ENCODE data around the gene MMEL1. TPM values are rescaled to one million over a fixed set of nuclear protein-coding genes. Genes with fewer than 3 reads are reported as not detected.
"Not testable (repeated sequence)": the region's sequence is repeated elsewhere in the genome, so short reads cannot be mapped to it uniquely, and the experiment has no call there.

MMEL1 gene
- total RNA-seq, 2 donors from 2014 or later: not detected

DNA sequence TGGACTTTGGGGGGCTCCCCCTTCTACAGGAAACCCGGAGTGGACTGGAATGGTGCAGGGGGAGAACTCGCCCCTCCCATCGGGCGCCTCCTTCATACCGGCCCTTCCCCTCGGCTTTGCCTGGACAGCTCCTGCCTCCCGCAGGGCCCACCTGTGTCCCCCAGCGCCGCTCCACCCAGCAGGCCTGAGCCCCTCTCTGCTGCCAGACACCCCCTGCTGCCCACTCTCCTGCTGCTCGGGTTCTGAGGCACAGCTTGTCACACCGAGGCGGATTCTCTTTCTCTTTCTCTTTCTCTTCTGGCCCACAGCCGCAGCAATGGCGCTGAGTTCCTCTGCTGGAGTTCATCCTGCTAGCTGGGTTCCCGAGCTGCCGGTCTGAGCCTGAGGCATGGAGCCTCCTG is 76.5 kb downstream of the MMEL1 start, which contains the start of gene TNFRSF14:
Gene TNFRSF14 (plus strand): TSS at position 95 of the 401 bp plus-strand sequence. CDS start 294 bp downstream, at position 389.
- TF ChIP-seq POLR2A (IDR thresholded peaks at IDR 0.05): peak; percentile 10 to 56 (median 46)
- TF ChIP-seq, protein P1, sequence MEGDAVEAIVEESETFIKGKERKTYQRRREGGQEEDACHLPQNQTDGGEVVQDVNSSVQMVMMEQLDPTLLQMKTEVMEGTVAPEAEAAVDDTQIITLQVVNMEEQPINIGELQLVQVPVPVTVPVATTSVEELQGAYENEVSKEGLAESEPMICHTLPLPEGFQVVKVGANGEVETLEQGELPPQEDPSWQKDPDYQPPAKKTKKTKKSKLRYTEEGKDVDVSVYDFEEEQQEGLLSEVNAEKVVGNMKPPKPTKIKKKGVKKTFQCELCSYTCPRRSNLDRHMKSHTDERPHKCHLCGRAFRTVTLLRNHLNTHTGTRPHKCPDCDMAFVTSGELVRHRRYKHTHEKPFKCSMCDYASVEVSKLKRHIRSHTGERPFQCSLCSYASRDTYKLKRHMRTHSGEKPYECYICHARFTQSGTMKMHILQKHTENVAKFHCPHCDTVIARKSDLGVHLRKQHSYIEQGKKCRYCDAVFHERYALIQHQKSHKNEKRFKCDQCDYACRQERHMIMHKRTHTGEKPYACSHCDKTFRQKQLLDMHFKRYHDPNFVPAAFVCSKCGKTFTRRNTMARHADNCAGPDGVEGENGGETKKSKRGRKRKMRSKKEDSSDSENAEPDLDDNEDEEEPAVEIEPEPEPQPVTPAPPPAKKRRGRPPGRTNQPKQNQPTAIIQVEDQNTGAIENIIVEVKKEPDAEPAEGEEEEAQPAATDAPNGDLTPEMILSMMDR (IDR thresholded peaks at IDR 0.05): peak in 1 of 7 experiments; percentile 23
- ATAC-seq (peak; percentile 51), DNase-seq (peak; percentile 47 to 61 (median 50))
- WGBS, 2 donors: 13% methylated on average over 12 to 16 of the region's 16 CpGs
- intact Hi-C loops (cut with DNase I): no loop called here
- Histone ChIP-seq H3K4me3 (peak within 1 kb of the TSS; percentile 22 to 38), H3K36me3 (replicated peaks in 1 of 2; ENCODE audit: insufficient read depth in 1 of 2, low read depth in 2 of 2) (no peaks in the 10 kb centered on the region), H3K27me3 (no peaks in the 10 kb centered on the region), H3K9me3 (no peaks in the 10 kb centered on the region), H3K4me1 (peaks cover 31% of the 10 kb centered on the region), H3K27ac (peak within 1 kb of the TSS; percentile 4 to 85 (median 82))

DNA sequence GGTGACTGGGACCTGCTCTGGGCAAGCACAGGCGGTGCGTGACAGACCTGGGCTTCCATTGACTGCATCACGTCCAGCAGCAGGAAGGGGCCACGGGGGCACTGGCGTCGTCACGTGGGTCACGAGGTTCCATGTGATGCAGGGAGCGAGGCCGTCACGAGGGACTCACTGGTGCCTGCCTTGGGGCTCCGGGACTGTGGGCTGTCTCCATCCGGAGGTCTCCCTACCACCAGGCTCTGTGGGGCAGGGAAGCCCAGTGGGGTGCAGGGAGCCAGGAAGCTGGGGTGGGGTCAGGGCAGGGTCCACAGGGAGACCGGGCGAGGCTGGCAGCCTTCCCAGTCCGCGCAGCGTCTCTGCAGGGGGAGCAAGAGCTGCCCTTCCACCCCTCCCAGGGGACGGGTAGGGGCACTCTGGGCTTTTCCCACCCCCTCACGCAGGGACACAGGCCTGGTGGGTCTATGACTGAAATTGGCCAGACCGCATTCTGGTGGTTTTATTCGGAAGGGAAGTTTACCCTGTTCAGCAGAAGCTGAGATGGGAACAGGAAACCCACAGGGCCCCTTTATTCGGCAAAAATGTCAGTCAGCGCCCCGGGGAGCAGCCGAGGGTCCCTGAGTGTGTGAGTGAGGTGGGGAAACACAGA is 77.1 kb downstream of the MMEL1 start:
- H3K9me3 ChIP-seq: no peaks in the 10 kb centered on the region
- H3K4me3 ChIP-seq: peak overlapping the region in 1 of 2 donors; percentile 22
- H3K27me3 ChIP-seq: no peaks in the 10 kb centered on the region
- 8 to 24% methylated on average over 5 to 26 of the region's 26 CpGs for WGBS, 2 donors
- H3K36me3 ChIP-seq (replicated peaks in 1 of 2; ENCODE audit: insufficient read depth in 1 of 2, low read depth in 2 of 2): no peaks in the 10 kb centered on the region
- peaks cover 31% of the 10 kb centered on the region for H3K4me1 ChIP-seq
- DNase-seq (peak; percentile 51 to 83 (median 66)), ATAC-seq (peak; percentile 30)
- peak overlapping the region; percentile 4 to 85 (median 82) for H3K27ac ChIP-seq
- TF ChIP-seq, protein P1 (IDR thresholded peaks at IDR 0.05): no peak
- TF ChIP-seq POLR2A (IDR thresholded peaks at IDR 0.05): peak in 1 of 3 donors; percentile 44
- intact Hi-C loops (cut with DNase I): no loop called here

DNA sequence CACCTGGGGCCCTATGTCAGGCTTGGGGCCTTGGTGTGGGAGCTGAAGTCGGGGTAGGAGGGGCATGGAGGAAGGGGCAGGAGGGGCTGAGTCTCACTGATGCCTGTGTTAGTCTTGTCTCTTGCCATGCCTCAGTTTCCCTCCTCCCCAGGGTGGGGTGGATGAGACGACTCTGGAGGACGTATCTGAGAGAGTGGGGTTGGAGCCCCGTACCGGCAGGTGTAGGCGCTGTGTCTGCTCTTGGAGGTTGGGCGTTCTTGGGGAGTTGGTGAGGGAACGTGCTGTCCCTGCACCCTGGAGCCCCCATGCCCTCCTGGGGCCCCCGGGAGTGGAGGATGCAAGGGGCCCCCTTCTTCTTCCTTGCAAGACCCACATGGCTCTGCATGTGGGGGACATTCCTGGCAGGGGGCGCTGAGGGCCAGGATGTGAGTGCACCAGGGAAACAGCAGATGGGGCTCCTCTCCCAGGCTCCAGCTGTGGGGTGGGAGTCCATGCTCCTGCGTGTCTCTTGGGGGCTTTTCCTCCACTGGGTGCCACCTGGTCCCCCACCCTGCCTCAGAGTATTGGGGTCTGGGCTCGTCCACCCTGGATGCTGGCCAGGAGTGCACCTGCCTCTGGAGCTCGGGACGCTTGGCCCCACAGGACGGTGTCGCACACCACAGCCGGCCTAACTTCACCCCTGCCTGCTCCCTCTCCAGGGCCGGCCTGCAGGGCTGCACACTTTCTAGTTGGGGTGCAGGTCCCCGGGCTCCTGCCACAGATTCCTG is 78.0 kb downstream of the MMEL1 start:
- TF ChIP-seq POLR2A (IDR thresholded peaks at IDR 0.05): no peak
- TF ChIP-seq, protein P1 (IDR thresholded peaks at IDR 0.05): peak in 2 of 7 experiments; percentile 10 to 26
- ATAC-seq (no peak), DNase-seq (no peak)
- Histone ChIP-seq H3K27ac (peak overlapping the region in 2 of 4 donors; percentile 83 to 85), H3K36me3 (replicated peaks in 1 of 2; ENCODE audit: insufficient read depth in 1 of 2, low read depth in 2 of 2) (no peaks in the 10 kb centered on the region), H3K27me3 (no peaks in the 10 kb centered on the region), H3K4me1 (peaks cover 31% of the 10 kb centered on the region), H3K4me3 (no peak overlapping the region), H3K9me3 (no peaks in the 10 kb centered on the region)
- intact Hi-C loops (cut with DNase I): no loop called here
- 52 to 64% methylated on average over 8 to 19 of the region's 19 CpGs for WGBS, 2 donors

DNA sequence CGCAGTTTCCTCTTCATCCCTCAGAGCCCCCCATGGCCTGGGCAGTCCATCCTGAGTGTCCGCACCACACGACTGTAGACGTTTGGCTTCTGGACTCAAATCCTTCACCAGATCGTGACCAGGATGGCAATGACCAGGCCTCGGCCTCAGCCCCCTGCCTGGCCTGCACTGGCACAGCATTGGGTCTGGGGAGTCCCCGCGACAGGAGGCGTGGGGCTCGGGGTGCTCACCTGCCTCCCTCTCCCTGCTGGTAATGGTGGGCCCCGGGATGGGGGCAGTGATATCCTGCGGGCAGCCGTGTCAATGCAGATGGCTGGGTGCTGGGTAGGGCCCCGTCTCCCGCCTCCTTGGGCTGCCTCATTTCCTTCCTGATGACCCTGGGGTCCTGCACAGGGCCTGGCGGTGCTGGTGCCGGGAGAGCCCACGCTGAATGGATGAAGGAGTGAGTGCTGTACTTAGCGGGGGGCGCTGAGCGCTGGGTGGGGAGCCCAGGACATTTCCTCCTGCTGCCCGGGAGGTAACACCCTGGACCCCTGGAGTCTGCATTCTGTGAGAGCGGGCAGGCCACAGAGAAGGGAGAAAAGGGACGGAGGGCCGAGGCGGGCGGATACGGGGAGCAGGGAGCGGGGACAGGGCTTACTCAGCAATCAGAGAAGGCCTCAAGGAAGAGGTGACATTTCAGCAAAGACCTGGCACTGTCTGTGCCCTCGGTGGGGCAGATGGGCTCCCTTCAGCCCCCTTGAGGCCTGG is 78.8 kb downstream of the MMEL1 start:
- H3K27me3 ChIP-seq: no peaks in the 10 kb centered on the region
- H3K4me3 ChIP-seq: no peak overlapping the region
- intact Hi-C loops (cut with DNase I): no loop called here
- TF ChIP-seq POLR2A (IDR thresholded peaks at IDR 0.05): no peak
- TF ChIP-seq, protein P1 (IDR thresholded peaks at IDR 0.05): no peak
- H3K27ac ChIP-seq: no peak overlapping the region
- DNase-seq (no peak), ATAC-seq (no peak)
- no peaks in the 10 kb centered on the region for H3K36me3 ChIP-seq (replicated peaks in 1 of 2; ENCODE audit: insufficient read depth in 1 of 2, low read depth in 2 of 2)
- H3K9me3 ChIP-seq: no peaks in the 10 kb centered on the region
- H3K4me1 ChIP-seq: peaks cover 38% of the 10 kb centered on the region
- WGBS, 2 donors: 77 to 79% methylated on average over 17 to 29 of the region's 30 CpGs

DNA sequence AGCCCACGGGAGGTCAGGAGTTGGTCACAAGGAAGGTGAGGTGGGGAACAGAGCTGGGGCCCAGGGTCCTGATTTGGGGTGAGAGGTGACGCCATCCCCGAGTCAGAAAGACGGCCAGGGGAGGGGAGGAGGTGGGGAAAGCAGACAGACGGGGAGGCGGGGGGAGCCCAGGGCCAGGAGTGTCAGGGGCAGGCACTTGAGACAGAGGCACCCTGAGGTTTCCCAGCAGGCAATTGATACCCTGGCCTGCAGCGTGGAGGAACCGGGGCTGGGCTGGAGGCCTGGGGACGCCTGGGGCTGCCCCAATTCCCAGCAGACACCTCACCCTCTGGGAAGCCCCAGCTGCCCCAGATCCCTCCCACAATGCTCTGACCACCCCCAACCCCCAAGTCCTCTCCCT is 79.7 kb downstream of the MMEL1 start:
- H3K4me1 ChIP-seq: peaks cover 46% of the 10 kb centered on the region
- intact Hi-C loops (cut with DNase I); H3K9me3 ChIP-seq; H3K27ac ChIP-seq; ATAC-seq; H3K27me3 ChIP-seq; DNase-seq; H3K4me3 ChIP-seq; H3K36me3 ChIP-seq (replicated peaks in 1 of 2; ENCODE audit: insufficient read depth in 1 of 2, low read depth in 2 of 2): not testable (repeated sequence)
- 64% methylated on average over 8 of the region's 9 CpGs; no CpG with 5 or more reads in 1 of the 2 donors for WGBS, 2 donors

Data from body of pancreas (tissue), 4 donors.